ENCODE data around the gene POLR2A. TPM values are rescaled to one million over a fixed set of nuclear protein-coding genes. Genes with fewer than 3 reads are reported as not detected.

The POLR2A gene
- total and polyA plus RNA-seq, 2 of the 13 experiments (the other 11 are each of a cell fraction or from before 2014, with no cell fraction given) = 17.8 to 18.3 TPM

DNA sequence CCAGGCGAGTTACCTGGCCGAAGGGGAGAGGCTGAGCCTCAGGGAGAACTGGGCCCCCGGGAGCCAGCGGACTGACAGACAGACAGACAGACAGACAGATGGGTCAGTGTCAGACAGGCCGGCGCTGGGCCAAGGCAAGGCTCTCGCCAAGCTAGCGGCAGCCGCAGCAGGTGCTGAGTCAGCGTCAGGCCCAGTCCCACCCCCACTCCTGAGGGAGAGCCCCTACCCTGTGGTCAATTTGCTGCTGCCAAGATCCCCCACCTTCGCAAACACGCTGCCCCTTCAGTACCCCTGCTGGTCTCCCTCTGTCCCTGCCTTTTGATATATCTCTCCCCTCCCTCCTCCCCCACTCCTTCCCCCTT is 43.4 kb upstream of the POLR2A start:
- CTCF ChIA-PET (ENCODE audit: low intra/inter-chr PET ratio, low total read pairs) = interaction anchor here (0.6 kb wide), 1 partner anchor 120 kb away, joined by 3 read pairs; no protein-coding TSS in a partner anchor
- FAIRE-seq = no peak
- peak overlapping the region; percentile 94 for H3K4me2 ChIP-seq (ENCODE audit: low read depth, low read length)
- no peak for TF ChIP-seq RXRB (CRISPR knock-in tag; IDR thresholded peaks at IDR 0.05; ENCODE audit: borderline replicate concordance)
- TF ChIP-seq SATB2 (CRISPR knock-in tag; IDR thresholded peaks at IDR 0.05) = no peak
- TF ChIP-seq ZNF850 (CRISPR knock-in tag; conservative IDR thresholded peaks at IDR 0.05) = no peak
- TF ChIP-seq, protein P1, sequence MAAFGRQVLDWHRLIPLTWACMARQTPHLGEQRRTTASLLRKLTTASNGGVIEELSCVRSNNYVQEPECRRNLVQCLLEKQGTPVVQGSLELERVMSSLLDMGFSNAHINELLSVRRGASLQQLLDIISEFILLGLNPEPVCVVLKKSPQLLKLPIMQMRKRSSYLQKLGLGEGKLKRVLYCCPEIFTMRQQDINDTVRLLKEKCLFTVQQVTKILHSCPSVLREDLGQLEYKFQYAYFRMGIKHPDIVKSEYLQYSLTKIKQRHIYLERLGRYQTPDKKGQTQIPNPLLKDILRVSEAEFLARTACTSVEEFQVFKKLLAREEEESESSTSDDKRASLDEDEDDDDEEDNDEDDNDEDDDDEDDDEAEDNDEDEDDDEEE (CRISPR knock-in tag; IDR thresholded peaks at IDR 0.05) = 0 out of 2 replicates have a peak, but pooled peaks have one; percentile 41
- peak; percentile 86 for TF ChIP-seq MAFG (CRISPR knock-in tag; IDR thresholded peaks at IDR 0.05)
- peak; percentile 78 for TF ChIP-seq MAFF (IDR thresholded peaks at IDR 0.05; ENCODE audit: low read depth, low read length)
- 0 out of 2 replicates have a peak, but pooled peaks have one; percentile 49 for TF ChIP-seq ZC3H13 (CRISPR knock-in tag; IDR thresholded peaks at IDR 0.05)
- 0 out of 2 replicates have a peak, but pooled peaks have one; percentile 28 for TF ChIP-seq ZNF547 (CRISPR knock-in tag; IDR thresholded peaks at IDR 0.05)
- TF ChIP-seq, protein P2, sequence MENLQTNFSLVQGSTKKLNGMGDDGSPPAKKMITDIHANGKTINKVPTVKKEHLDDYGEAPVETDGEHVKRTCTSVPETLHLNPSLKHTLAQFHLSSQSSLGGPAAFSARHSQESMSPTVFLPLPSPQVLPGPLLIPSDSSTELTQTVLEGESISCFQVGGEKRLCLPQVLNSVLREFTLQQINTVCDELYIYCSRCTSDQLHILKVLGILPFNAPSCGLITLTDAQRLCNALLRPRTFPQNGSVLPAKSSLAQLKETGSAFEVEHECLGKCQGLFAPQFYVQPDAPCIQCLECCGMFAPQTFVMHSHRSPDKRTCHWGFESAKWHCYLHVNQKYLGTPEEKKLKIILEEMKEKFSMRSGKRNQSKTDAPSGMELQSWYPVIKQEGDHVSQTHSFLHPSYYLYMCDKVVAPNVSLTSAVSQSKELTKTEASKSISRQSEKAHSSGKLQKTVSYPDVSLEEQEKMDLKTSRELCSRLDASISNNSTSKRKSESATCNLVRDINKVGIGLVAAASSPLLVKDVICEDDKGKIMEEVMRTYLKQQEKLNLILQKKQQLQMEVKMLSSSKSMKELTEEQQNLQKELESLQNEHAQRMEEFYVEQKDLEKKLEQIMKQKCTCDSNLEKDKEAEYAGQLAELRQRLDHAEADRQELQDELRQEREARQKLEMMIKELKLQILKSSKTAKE (CRISPR knock-in tag; IDR thresholded peaks at IDR 0.05; ENCODE audit: borderline replicate concordance) = no peak
- no peak for TF ChIP-seq NFYB (CRISPR knock-in tag; IDR thresholded peaks at IDR 0.05)
- peak; percentile 84 to 90 for TF ChIP-seq MAFK (conservative IDR thresholded peaks at IDR 0.05 in 1 of 2, IDR thresholded peaks at IDR 0.05 in 1 of 2; ENCODE audit: low read length in 2 of 2)
- no peak for TF ChIP-seq HNRNPK (IDR thresholded peaks at IDR 0.05; ENCODE audit: low read depth, low read length, poor library complexity, severe bottlenecking)
- TF ChIP-seq, protein P3, sequence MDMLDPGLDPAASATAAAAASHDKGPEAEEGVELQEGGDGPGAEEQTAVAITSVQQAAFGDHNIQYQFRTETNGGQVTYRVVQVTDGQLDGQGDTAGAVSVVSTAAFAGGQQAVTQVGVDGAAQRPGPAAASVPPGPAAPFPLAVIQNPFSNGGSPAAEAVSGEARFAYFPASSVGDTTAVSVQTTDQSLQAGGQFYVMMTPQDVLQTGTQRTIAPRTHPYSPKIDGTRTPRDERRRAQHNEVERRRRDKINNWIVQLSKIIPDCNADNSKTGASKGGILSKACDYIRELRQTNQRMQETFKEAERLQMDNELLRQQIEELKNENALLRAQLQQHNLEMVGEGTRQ (IDR thresholded peaks at IDR 0.05; ENCODE audit: low read depth, low read length) = no peak
- TF ChIP-seq, protein P3 (CRISPR knock-in tag; IDR thresholded peaks at IDR 0.05; ENCODE audit: borderline replicate concordance) = peak; percentile 13; the same call in 1 of the 2 replicates
- no peak for TF ChIP-seq ZNF678 (CRISPR knock-in tag; IDR thresholded peaks at IDR 0.05)
- TF ChIP-seq, protein P4, sequence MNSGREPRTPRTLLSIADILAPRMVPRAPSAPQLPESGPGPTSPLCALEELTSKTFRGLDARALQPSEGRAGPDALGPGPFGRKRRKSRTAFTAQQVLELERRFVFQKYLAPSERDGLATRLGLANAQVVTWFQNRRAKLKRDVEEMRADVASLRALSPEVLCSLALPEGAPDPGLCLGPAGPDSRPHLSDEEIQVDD (CRISPR knock-in tag; IDR thresholded peaks at IDR 0.05; ENCODE audit: borderline replicate concordance) = peak; percentile 8; the same call in 1 of the 2 replicates
- no peak for TF ChIP-seq ZNF724P (CRISPR knock-in tag; IDR thresholded peaks at IDR 0.05; ENCODE audit: borderline replicate concordance)
- TF ChIP-seq SOX5 (CRISPR knock-in tag; IDR thresholded peaks at IDR 0.05; ENCODE audit: borderline replicate concordance) = no peak

More for the DNA sequence above, 43.4 kb upstream of the POLR2A start:
- no peak for ATAC-seq
- Histone ChIP-seq H4K20me1 (ENCODE audit: insufficient read depth, low read length) (no peaks in the 10 kb centered on the region), H3K79me2 (ENCODE audit: insufficient read depth, low read length) (no peaks in the 10 kb centered on the region), H3K36me3 (replicated peaks in 1 of 2; ENCODE audit: control insufficient read depth in 1 of 2, insufficient read depth in 2 of 2, low read length in 2 of 2) (no peaks in the 10 kb centered on the region), H3K4me1 (ENCODE audit: insufficient read depth, low read length) (peaks cover 60% of the 10 kb centered on the region), H3K9ac (ENCODE audit: insufficient read depth, low read depth, low read length) (peak overlapping the region; percentile 68; the same call in 1 of the 2 replicates), H3K4me3 (replicated peaks in 1 of 3; ENCODE audit: insufficient read depth in 1 of 3, low read depth in 2 of 3, low read length in 3 of 3) (peak overlapping the region; percentile 60 to 80 (median 73)), H3K9me3 (ENCODE audit: low read length) (no peaks in the 10 kb centered on the region), H2AFZ (ENCODE audit: low read length) (no peak overlapping the region), H3K27ac (ENCODE audit: extremely low read length, insufficient read depth, low read length) (no peak overlapping the region), H3K27me3 (ENCODE audit: control insufficient read depth in 1 of 2, insufficient read depth in 2 of 2, low read length in 2 of 2) (peaks cover 6 to 27% of the 10 kb centered on the region in 2 experiments; a peak in 4 of 5 replicates)
- whole genome bisulfite sequencing (ENCODE audit: low lambda C conversion rate) = 13% methylated on average over 3 of the region's 12 CpGs
- no peak for DNase-seq (ENCODE audit: low spot score)
- in situ Hi-C loops (cut with HindIII; ENCODE audit: extremely low pct_ligation_motif_present, low pct_unique_long_range_greater_than_20kb) (no loop called here), intact Hi-C loops (cut with micrococcal nuclease; ENCODE audit: unreplicated experiment) (no loop called here)
- BruUV-seq (replicated peaks) = no TSS peak
- POLR2A ChIA-PET = interaction anchor here (0.7 to 2.8 kb wide), 6 partner anchors 35 to 46 kb away, joined by 3 to 21 read pairs (median 6); partner anchors contain the start of genes PLSCR3, TMEM256 and ZBTB4

All from HepG2 (cell line).